Right lobe of liver (tissue), 6 donors: ENCODE results near the gene ZXDC. TPM values are rescaled to one million over a fixed set of nuclear protein-coding genes. Genes with fewer than 3 reads are reported as not detected.

Source experiments
- ATAC-seq, 4 donors: fragments of 200-7000 bp; cut with Tn5 transposase; one replicate each; pipeline ENCODE4 v1.9.1; 2020; ENCODE audit warnings: mild to moderate bottlenecking in 4 of 4, moderate library complexity in 4 of 4
- DNase-seq, 3 donors: peaks; one replicate each; pipeline ENCODE4 v3.0.0-alpha.2; 2020
- H3K27ac ChIP-seq, 3 donors: fragments of 200-600 bp; one replicate each; pipeline ENCODE4 v1.8.0; 2022
- H3K27me3 ChIP-seq, 2 donors: fragments of 200-600 bp; one replicate each; pipeline ENCODE4 v1.8.0; 2022
- H3K36me3 ChIP-seq, 4 donors: fragments of 200-600 bp; sonication (generic) in 1 of 4; one replicate each; pipeline versions ENCODE4 v1.5.1 to v1.8.0; 2017 to 2022; ENCODE audit warnings: control low read depth in 1 of 4
- H3K4me1 ChIP-seq, 4 donors: fragments of 200-600 bp; sonication (generic) in 1 of 4; one replicate each; pipeline versions ENCODE4 v1.5.1 to v1.8.0; 2017 to 2022; ENCODE audit warnings: control low read depth in 1 of 4
- H3K4me3 ChIP-seq, 3 donors: fragments of 200-600 bp; one replicate each; pipeline ENCODE4 v1.8.0; 2022
- H3K9me3 ChIP-seq, 4 donors: fragments of 200-600 bp; sonication (generic) in 1 of 4; one replicate each; pipeline versions ENCODE4 v1.5.1 to v1.8.0; 2017 to 2022; ENCODE audit warnings: control low read depth in 1 of 4
- POLR2A ChIP-seq: fragments of 450-650 bp; IDR thresholded peaks from one replicate; pipeline ENCODE4 v1.6.1; 2017; ENCODE audit warnings: antibody characterized with exemption, mild to moderate bottlenecking
- WGBS: methylation state at CpG from one replicate; pipeline ENCODE4 v1.1.6; 2018; ENCODE audit warnings: low coverage, low lambda C conversion rate; ENCODE audit not compliant: insufficient coverage; ENCODE audit errors: missing lambda C conversion rate; 5-methylcytosine and 5-hydroxymethylcytosine counted together
- intact Hi-C, 2 donors: fragments of 100-400 bp; cut with DNase I; formaldehyde crosslinking; loops; one replicate each; pipeline versions ENCODE4 v1.11.2 to v1.14.1; 2022
- total RNA-seq, 6 experiments: library from RNA; depleted of rRNA in 2 of 6; stranded (reverse); fragments of >200 nt in 2 of 6; fragmentation: NEBNext Ultra II Directional in 3 of 6; extraction: Animal tissue kit (Norgen Biotek cat#: 25700) in 3 of 6; gene quantifications; one replicate each; pipeline versions ENCODE4 v1.1.0 to v1.2.4, GENCODE V29; 2016 to 2023
- TF ChIP-seq, protein P1 (sequence below), 4 donors: fragments of 200-600 bp in 3 of 4; fragments of 450-650 bp in 1 of 4; IDR thresholded peaks; one replicate each; pipeline versions ENCODE4 v1.5.1 to v1.8.0; 2016 to 2022; ENCODE audit warnings: antibody characterized with exemption in 4 of 4, mild to moderate bottlenecking in 2 of 4
- donor health status: DM: no; HTN: yes; CAD: no.
- donor health status: DM: no; HTN: no; CAD: no.
- donor health status: DM: no; HTN: no; CAD: no.
- donor health status: DM: no; HTN: yes; CAD: no.
- donor health status: DM: no; HTN: yes; CAD: no.

Gene ZXDC
- total RNA-seq, 6 experiments from 2014 or later = 16.4 to 30.2 (median 24.0) TPM

- H3K36me3 ChIP-seq = peaks cover 0 to 11% (median 0%) of the 10 kb centered on the region in 4 donors
- peak in 1 of 4 donors; percentile 16 for ATAC-seq
- no peak overlapping the region for H3K4me3 ChIP-seq
- peaks cover 0 to under 1% (median 0%) of the 10 kb centered on the region in 4 donors for H3K4me1 ChIP-seq
- H3K9me3 ChIP-seq = no peaks in the 10 kb centered on the region
- H3K27ac ChIP-seq = no peak overlapping the region
- WGBS = 74% methylated on average over 11 of the region's 21 CpGs
- TF ChIP-seq, protein P1, sequence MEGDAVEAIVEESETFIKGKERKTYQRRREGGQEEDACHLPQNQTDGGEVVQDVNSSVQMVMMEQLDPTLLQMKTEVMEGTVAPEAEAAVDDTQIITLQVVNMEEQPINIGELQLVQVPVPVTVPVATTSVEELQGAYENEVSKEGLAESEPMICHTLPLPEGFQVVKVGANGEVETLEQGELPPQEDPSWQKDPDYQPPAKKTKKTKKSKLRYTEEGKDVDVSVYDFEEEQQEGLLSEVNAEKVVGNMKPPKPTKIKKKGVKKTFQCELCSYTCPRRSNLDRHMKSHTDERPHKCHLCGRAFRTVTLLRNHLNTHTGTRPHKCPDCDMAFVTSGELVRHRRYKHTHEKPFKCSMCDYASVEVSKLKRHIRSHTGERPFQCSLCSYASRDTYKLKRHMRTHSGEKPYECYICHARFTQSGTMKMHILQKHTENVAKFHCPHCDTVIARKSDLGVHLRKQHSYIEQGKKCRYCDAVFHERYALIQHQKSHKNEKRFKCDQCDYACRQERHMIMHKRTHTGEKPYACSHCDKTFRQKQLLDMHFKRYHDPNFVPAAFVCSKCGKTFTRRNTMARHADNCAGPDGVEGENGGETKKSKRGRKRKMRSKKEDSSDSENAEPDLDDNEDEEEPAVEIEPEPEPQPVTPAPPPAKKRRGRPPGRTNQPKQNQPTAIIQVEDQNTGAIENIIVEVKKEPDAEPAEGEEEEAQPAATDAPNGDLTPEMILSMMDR (IDR thresholded peaks at IDR 0.05) = no peak
- TF ChIP-seq POLR2A = no peak
- intact Hi-C loops = no loop called here
- H3K27me3 ChIP-seq = no peaks in the 10 kb centered on the region
- DNase-seq = no peak
Observed at GRCh38 chr3:126496894-126497850, 21.5 kb upstream of the ZXDC start.

- Histone ChIP-seq H3K9me3 (no peaks in the 10 kb centered on the region), H3K27ac (no peak overlapping the region), H3K4me1 (peaks cover 0 to 7% (median 0%) of the 10 kb centered on the region in 4 donors), H3K36me3 (peaks cover 0 to 11% (median 0%) of the 10 kb centered on the region in 4 donors), H3K27me3 (no peaks in the 10 kb centered on the region), H3K4me3 (no peak overlapping the region)
- intact Hi-C loops = no loop called here
- WGBS = 95% methylated on average over 7 of the region's 8 CpGs
- DNase-seq (peak in 2 of 3 donors; percentile 9 to 46), ATAC-seq (no peak)
- TF ChIP-seq POLR2A = no peak
- TF ChIP-seq, protein P1 (IDR thresholded peaks at IDR 0.05) = no peak
Observed at GRCh38 chr3:126495786-126496185, 20.1 kb upstream of the ZXDC start.

GRCh38 chr3:126494970-126495230 lies 19.2 kb upstream of the ZXDC start:
- 81% methylated on average over 3 of the region's 6 CpGs for WGBS
- DNase-seq (peak in 2 of 3 donors; percentile 3 to 36), ATAC-seq (no peak)
- Histone ChIP-seq H3K27me3 (no peaks in the 10 kb centered on the region), H3K36me3 (peaks cover 0 to 13% (median 0%) of the 10 kb centered on the region in 4 donors), H3K9me3 (no peaks in the 10 kb centered on the region), H3K4me1 (peaks cover 0 to 7% (median 0%) of the 10 kb centered on the region in 4 donors), H3K27ac (no peak overlapping the region), H3K4me3 (no peak overlapping the region)
- intact Hi-C loops = no loop called here
- TF ChIP-seq, protein P1 (IDR thresholded peaks at IDR 0.05) = no peak
- no peak for TF ChIP-seq POLR2A

DNA sequence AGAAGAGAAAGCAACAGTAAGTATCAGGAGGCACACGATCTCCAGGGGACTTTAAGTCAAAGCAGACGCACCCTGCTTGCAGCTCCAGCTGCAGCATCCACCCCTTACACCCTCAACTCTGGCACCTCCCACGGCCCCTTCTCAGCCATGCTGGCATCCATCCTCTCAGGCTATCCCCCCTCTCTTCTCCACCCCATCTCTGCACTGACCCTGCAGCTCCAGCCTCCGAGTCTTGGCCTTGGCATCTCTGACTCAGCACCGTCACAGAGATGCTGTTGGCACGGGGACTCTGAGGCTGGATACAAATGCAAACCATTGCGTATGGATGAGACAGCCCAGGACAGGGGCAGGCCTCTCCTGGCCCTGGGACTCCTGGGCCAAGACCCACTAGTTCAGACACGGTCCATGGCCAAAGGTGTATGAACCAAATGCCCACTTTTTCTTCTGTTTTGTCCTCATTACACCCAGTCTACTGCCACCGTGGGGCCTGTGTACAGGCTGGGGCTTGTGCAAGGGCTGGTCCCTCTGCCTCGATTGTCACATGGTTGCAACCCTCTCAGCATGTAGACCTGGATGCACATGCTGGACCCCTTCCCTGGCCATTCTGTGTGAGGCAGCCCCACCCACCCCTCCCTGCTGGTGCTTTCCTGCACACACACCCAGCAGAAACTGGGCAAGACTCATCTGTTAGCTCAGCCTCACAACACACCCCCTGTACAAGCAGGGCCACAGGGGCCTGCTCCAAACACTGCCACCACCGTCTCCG lies 18.7 kb upstream of the ZXDC start:
- ATAC-seq (no peak), DNase-seq (peak in 2 of 3 donors; percentile 8 to 31)
- Histone ChIP-seq H3K4me3 (no peak overlapping the region), H3K27ac (no peak overlapping the region), H3K4me1 (peaks cover 0 to 7% (median 0%) of the 10 kb centered on the region in 4 donors), H3K9me3 (no peaks in the 10 kb centered on the region), H3K27me3 (no peaks in the 10 kb centered on the region), H3K36me3 (peaks cover 0 to 15% (median 0%) of the 10 kb centered on the region in 4 donors)
- WGBS = 62% methylated on average over 7 of the region's 12 CpGs
- intact Hi-C loops = no loop called here
- TF ChIP-seq POLR2A = no peak
- TF ChIP-seq, protein P1 (IDR thresholded peaks at IDR 0.05) = no peak
